Nephron progenitor cell (in vitro differentiated cells): Measurements from ENCODE around the gene MIA3.

Source experiments
- DNase-seq: peaks from one replicate; pipeline ENCODE4 v3.0.0; 2021
- H3K27ac Mint-ChIP-seq: 2 replicates; pipeline ENCODE4 v1.8.0; 2021; ENCODE audit warnings: mild to moderate bottlenecking, moderate library complexity, mixed read lengths
- H3K27me3 Mint-ChIP-seq: 2 replicates; pipeline ENCODE4 v1.8.0; 2021; ENCODE audit warnings: mild to moderate bottlenecking, low read depth, mixed read lengths; ENCODE audit not compliant: poor library complexity
- H3K36me3 Mint-ChIP-seq: 2 replicates; pipeline ENCODE4 v1.8.0; 2021; ENCODE audit warnings: low read depth, mixed read lengths
- H3K4me1 Mint-ChIP-seq: 2 replicates; pipeline ENCODE4 v1.8.0; 2021; ENCODE audit warnings: mixed read lengths
- H3K4me3 Mint-ChIP-seq: 2 replicates; pipeline ENCODE4 v1.8.0; 2021; ENCODE audit warnings: mild to moderate bottlenecking, moderate library complexity, mixed read lengths
- H3K9me3 Mint-ChIP-seq: 2 replicates; pipeline ENCODE4 v1.8.0; 2021; ENCODE audit warnings: mild to moderate bottlenecking, moderate library complexity, mixed read lengths
- TF ChIP-seq, protein P1 (sequence below): fragments of 200-600 bp; sonication (generic); IDR thresholded peaks from 2 replicates; pipeline ENCODE4 v1.5.0; 2021; ENCODE audit warnings: antibody characterized with exemption

The MIA3 gene

DNA sequence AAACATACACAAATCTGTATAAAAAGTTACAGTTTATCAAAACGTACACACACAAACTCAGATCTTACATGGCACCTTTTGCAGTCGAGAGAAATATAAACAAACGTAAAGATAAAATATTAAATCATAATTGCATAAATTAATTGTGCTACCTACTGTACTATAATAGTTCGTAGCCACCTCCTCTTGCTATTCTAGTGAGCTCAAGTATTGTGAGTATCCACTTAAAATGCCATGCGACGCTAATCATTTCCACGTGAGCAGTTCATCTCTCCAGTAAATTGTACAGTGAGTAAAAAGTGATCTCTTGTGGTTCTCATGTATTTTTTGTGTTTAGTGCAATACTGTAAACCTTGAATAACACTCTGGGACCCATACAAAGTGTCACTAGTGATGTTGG is 6.3 kb downstream of the MIA3 start:
- Mint-ChIP-seq H3K9me3 (no peaks in the 10 kb centered on the region), H3K4me3 (no peak overlapping the region), H3K36me3 (peaks cover 55% of the 10 kb centered on the region), H3K27ac (no peak overlapping the region), H3K4me1 (peaks cover 13% of the 10 kb centered on the region), H3K27me3 (no peaks in the 10 kb centered on the region)
- TF ChIP-seq, protein P1, sequence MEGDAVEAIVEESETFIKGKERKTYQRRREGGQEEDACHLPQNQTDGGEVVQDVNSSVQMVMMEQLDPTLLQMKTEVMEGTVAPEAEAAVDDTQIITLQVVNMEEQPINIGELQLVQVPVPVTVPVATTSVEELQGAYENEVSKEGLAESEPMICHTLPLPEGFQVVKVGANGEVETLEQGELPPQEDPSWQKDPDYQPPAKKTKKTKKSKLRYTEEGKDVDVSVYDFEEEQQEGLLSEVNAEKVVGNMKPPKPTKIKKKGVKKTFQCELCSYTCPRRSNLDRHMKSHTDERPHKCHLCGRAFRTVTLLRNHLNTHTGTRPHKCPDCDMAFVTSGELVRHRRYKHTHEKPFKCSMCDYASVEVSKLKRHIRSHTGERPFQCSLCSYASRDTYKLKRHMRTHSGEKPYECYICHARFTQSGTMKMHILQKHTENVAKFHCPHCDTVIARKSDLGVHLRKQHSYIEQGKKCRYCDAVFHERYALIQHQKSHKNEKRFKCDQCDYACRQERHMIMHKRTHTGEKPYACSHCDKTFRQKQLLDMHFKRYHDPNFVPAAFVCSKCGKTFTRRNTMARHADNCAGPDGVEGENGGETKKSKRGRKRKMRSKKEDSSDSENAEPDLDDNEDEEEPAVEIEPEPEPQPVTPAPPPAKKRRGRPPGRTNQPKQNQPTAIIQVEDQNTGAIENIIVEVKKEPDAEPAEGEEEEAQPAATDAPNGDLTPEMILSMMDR: no peak
- DNase-seq: no peak

DNA sequence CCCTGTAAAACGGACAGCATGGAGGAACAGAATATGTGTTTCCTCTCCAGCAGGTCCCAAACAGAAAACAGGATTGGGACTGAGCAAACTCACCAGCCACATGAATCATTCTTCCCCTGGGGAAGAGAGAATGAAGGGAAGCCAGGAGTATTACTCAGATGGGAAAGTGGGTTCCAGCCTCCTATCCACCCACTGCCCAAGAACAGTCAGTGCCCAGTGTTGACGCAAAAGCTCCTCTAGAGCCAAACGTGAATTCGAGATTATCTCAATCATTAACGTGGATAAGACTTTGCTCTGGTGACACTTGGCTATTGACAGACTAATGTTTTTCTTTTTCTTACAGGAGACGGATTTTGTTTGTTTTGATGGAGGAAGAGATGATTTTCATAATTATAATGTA is 9.3 kb downstream of the MIA3 start:
- TF ChIP-seq, protein P1: no peak
- no peak overlapping the region for H3K27ac Mint-ChIP-seq
- peaks cover 61% of the 10 kb centered on the region for H3K36me3 Mint-ChIP-seq
- no peaks in the 10 kb centered on the region for H3K27me3 Mint-ChIP-seq
- DNase-seq: no peak
- H3K4me3 Mint-ChIP-seq: no peak overlapping the region
- no peaks in the 10 kb centered on the region for H3K4me1 Mint-ChIP-seq
- H3K9me3 Mint-ChIP-seq: no peaks in the 10 kb centered on the region

DNA sequence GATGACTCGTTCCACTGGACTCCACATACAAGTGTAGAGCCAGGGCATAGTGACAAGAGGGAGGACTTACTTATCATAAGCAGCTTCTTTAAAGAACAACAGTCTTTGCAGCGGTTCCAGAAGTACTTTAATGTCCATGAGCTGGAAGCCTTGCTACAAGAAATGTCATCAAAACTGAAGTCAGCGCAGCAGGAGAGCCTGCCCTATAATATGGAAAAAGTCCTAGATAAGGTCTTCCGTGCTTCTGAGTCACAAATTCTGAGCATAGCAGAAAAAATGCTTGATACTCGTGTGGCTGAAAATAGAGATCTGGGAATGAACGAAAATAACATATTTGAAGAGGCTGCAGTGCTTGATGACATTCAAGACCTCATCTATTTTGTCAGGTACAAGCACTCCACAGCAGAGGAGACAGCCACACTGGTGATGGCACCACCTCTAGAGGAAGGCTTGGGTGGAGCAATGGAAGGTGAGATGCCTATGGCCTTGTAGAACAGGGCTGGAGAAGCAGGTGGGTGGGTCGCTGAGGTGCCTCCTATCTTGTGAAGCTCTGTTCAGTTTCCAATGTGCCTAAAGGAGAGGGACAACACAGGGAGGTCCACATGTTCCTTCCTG is 12.1 kb downstream of the MIA3 start:
- no peak overlapping the region for H3K4me3 Mint-ChIP-seq
- DNase-seq: no peak
- H3K27ac Mint-ChIP-seq: no peak overlapping the region
- H3K9me3 Mint-ChIP-seq: no peaks in the 10 kb centered on the region
- no peaks in the 10 kb centered on the region for H3K27me3 Mint-ChIP-seq
- H3K4me1 Mint-ChIP-seq: no peaks in the 10 kb centered on the region
- peaks cover 55% of the 10 kb centered on the region for H3K36me3 Mint-ChIP-seq
- TF ChIP-seq, protein P1: no peak

DNA sequence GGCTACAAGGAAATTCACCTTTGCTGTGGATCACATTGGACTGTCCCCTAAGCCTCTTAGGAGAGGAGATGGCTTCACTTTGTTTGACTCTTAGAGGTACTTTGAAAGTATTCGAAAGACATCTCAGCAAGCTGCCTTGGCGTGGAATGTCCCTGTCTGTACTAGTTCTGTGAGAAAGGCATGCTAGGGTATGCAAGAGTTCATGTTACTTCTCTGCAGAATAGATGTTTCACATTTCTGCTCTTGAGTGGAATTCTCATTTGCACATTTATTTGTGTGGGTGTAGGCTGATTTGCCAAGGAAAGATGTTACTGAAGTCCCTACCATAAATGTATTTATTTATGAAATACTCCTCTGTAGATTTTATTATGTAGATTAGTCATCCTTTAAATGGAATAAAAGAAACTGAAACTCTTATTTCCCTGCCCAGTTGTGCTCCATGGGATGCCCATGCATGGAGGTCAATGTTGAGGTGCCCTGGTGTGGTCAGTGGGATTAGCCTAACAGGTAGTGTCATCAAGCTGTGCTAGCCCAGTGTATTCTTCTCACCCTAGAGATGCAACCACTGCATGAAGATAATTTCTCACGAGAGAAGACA is 13.8 kb downstream of the MIA3 start:
- H3K27ac Mint-ChIP-seq: no peak overlapping the region

DNA sequence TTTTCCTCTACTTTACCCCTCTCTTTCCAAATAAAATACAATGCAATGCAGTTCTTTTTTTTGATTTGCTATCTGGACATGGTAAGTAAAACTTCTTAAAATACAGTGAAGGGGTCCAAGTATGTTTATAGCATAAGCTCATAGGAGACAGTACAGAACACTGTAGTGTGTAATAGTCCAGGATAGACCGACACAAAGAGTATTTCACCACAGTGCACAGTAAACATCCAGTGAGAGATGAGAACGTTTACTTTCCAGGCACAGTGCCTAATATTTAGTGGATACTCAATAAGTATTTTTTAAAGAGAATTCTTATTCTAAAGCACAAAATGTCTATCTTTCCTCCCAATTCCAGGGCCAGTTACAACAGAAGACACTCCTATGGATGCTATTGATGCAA is 14.9 kb downstream of the MIA3 start:
- no peaks in the 10 kb centered on the region for H3K27me3 Mint-ChIP-seq
- no peaks in the 10 kb centered on the region for H3K4me1 Mint-ChIP-seq
- H3K27ac Mint-ChIP-seq: no peak overlapping the region
- TF ChIP-seq, protein P1: no peak
- DNase-seq: no peak
- no peaks in the 10 kb centered on the region for H3K9me3 Mint-ChIP-seq
- H3K36me3 Mint-ChIP-seq: peaks cover 48% of the 10 kb centered on the region
- no peak overlapping the region for H3K4me3 Mint-ChIP-seq

More for the DNA sequence above, 13.8 kb downstream of the MIA3 start:
- Mint-ChIP-seq H3K36me3 (peaks cover 50% of the 10 kb centered on the region), H3K27me3 (no peaks in the 10 kb centered on the region), H3K4me1 (no peaks in the 10 kb centered on the region), H3K9me3 (no peaks in the 10 kb centered on the region), H3K4me3 (no peak overlapping the region)
- TF ChIP-seq, protein P1: no peak
- DNase-seq: no peak
